HepG2 (cell line): ENCODE data around the gene IGF2BP3. TPM values are rescaled to one million over a fixed set of nuclear protein-coding genes. Genes with fewer than 3 reads are reported as not detected.
A peak's percentile ranks its signal among the peaks of the same experiment; 100 is the strongest.

Source experiments
- AKAP8 ChIP-seq: sonication (generic); formaldehyde crosslinking; IDR thresholded peaks from 2 replicates; pipeline ENCODE4 v1.5.1; 2020; ENCODE audit warnings: mild to moderate bottlenecking, missing genetic modification reagents
- NFATC3 ChIP-seq: sonication (generic); formaldehyde crosslinking; IDR thresholded peaks from 2 replicates; pipeline ENCODE4 v1.5.1; 2020; ENCODE audit warnings: mild to moderate bottlenecking, missing genetic modification reagents
- NR2C2 ChIP-seq: sonication (generic); formaldehyde crosslinking; IDR thresholded peaks from 2 replicates; pipeline ENCODE4 v1.4.0; 2020; ENCODE audit warnings: missing genetic modification reagents, mild to moderate bottlenecking, moderate library complexity, borderline replicate concordance
- PAXIP1 ChIP-seq: sonication (generic); formaldehyde crosslinking; conservative IDR thresholded peaks from 2 replicates; pipeline ENCODE4 v1.4.0; 2020; ENCODE audit warnings: mild to moderate bottlenecking, missing genetic modification reagents, moderate library complexity
- RELA ChIP-seq: sonication (generic); formaldehyde crosslinking; IDR thresholded peaks from 2 replicates; pipeline ENCODE4 v1.4.0; 2020; ENCODE audit warnings: missing genetic modification reagents
- RNF219 ChIP-seq: sonication (generic); formaldehyde crosslinking; IDR thresholded peaks from 2 replicates; pipeline ENCODE4 v1.5.0; 2020; ENCODE audit warnings: mild to moderate bottlenecking, missing genetic modification reagents
- ZBTB26 ChIP-seq: IDR thresholded peaks from 2 replicates; pipeline ENCODE4 v1.6.1; 2016; ENCODE audit warnings: missing compliant biosample characterization, missing genetic modification reagents, borderline replicate concordance
- ZBTB42 ChIP-seq: sonication (generic); formaldehyde crosslinking; IDR thresholded peaks from 2 replicates; pipeline ENCODE4 v1.5.0; 2020; ENCODE audit warnings: mild to moderate bottlenecking, missing genetic modification reagents
- ZNF143 ChIP-seq: sonication (generic); formaldehyde crosslinking; IDR thresholded peaks from 2 replicates; pipeline ENCODE4 v1.4.0; 2020; ENCODE audit warnings: missing genetic modification reagents
- ZNF234 ChIP-seq: sonication (generic); formaldehyde crosslinking; conservative IDR thresholded peaks from 2 replicates; pipeline ENCODE4 v1.5.1; 2020; ENCODE audit warnings: mild to moderate bottlenecking, missing genetic modification reagents
- ZNF251 ChIP-seq: sonication (generic); formaldehyde crosslinking; IDR thresholded peaks from 2 replicates; pipeline ENCODE4 v1.9.0; 2021; ENCODE audit warnings: mild to moderate bottlenecking, missing genetic modification reagents
- ZNF652 ChIP-seq: IDR thresholded peaks from 2 replicates; pipeline ENCODE4 v1.6.1; 2016; ENCODE audit warnings: low read depth, borderline replicate concordance
- ZSCAN31 ChIP-seq: sonication (generic); formaldehyde crosslinking; IDR thresholded peaks from 2 replicates; pipeline ENCODE4 v1.5.0; 2020; ENCODE audit warnings: low read depth, mild to moderate bottlenecking, missing genetic modification reagents
- polyA plus RNA-seq, 8 experiments: library from polyadenylated mRNA; depleted of rRNA in 3 of 8; stranded (reverse) in 7 of 8; unstranded in 1 of 8; fragments of >200 nt; fragmentation: Illumina TruSeq in 4 of 8; extraction: Trizol in 4 of 8; gene quantifications; 2 replicates each; pipeline versions ENCODE4 v1.2.1 to v1.2.3, GENCODE V29; 2011 to 2016; ENCODE audit warnings: low read depth in 4 of 8, missing spikeins in 1 of 8, mixed read lengths in 1 of 8; ENCODE audit not compliant: insufficient read depth in 1 of 8
- total RNA-seq, 5 experiments: library from RNA; depleted of rRNA; stranded (reverse); fragments of >200 nt; fragmentation: Illumina TruSeq; extraction: Trizol; gene quantifications; 2 replicates each; pipeline ENCODE4 v1.2.3, GENCODE V29; 2016; ENCODE audit warnings: low read depth in 1 of 5
- TF ChIP-seq, protein P1 (sequence below): IDR thresholded peaks from 2 replicates; pipeline ENCODE4 v1.4.0; 2020; ENCODE audit warnings: mild to moderate bottlenecking, missing genetic modification reagents

Gene IGF2BP3
- total and polyA plus RNA-seq, 2 of the 13 experiments (the other 11 are each of a cell fraction or from before 2014, with no cell fraction given) = 37.7 to 39.5 TPM

- TF ChIP-seq ZBTB42 (CRISPR knock-in tag) (no peak), NR2C2 (peak; percentile 24; the same call in 1 of the 2 replicates), NFATC3 (CRISPR knock-in tag) (no peak), RELA (CRISPR knock-in tag) (no peak), AKAP8 (CRISPR knock-in tag) (no peak), ZNF143 (CRISPR knock-in tag) (no peak), ZNF652 (CRISPR knock-in tag) (no peak), ZNF234 (CRISPR knock-in tag) (no peak), ZBTB26 (no peak), RNF219 (CRISPR knock-in tag) (no peak), ZNF251 (CRISPR knock-in tag) (no peak), ZSCAN31 (no peak), PAXIP1 (CRISPR knock-in tag) (peak; percentile 66)
- TF ChIP-seq, protein P1, sequence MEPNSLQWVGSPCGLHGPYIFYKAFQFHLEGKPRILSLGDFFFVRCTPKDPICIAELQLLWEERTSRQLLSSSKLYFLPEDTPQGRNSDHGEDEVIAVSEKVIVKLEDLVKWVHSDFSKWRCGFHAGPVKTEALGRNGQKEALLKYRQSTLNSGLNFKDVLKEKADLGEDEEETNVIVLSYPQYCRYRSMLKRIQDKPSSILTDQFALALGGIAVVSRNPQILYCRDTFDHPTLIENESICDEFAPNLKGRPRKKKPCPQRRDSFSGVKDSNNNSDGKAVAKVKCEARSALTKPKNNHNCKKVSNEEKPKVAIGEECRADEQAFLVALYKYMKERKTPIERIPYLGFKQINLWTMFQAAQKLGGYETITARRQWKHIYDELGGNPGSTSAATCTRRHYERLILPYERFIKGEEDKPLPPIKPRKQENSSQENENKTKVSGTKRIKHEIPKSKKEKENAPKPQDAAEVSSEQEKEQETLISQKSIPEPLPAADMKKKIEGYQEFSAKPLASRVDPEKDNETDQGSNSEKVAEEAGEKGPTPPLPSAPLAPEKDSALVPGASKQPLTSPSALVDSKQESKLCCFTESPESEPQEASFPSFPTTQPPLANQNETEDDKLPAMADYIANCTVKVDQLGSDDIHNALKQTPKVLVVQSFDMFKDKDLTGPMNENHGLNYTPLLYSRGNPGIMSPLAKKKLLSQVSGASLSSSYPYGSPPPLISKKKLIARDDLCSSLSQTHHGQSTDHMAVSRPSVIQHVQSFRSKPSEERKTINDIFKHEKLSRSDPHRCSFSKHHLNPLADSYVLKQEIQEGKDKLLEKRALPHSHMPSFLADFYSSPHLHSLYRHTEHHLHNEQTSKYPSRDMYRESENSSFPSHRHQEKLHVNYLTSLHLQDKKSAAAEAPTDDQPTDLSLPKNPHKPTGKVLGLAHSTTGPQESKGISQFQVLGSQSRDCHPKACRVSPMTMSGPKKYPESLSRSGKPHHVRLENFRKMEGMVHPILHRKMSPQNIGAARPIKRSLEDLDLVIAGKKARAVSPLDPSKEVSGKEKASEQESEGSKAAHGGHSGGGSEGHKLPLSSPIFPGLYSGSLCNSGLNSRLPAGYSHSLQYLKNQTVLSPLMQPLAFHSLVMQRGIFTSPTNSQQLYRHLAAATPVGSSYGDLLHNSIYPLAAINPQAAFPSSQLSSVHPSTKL (CRISPR knock-in tag) = no peak; the same call in 1 of the 2 replicates
Measured at GRCh38 chr7:23291957-23292560, 178.2 kb downstream of the IGF2BP3 start (continued).
